HEK293 (cell line): ENCODE measurements around the gene TIAM1.

Experiments used
- BCL11A ChIP-seq: fragments of 450-650 bp; formaldehyde crosslinking; IDR thresholded peaks from 2 replicates; pipeline ENCODE4 v1.5.1; 2016; ENCODE audit warnings: low read depth, missing biosample characterization, missing genetic modification characterization
- CTCF ChIP-seq: fragments of 450-650 bp; formaldehyde crosslinking; IDR thresholded peaks from 2 replicates; pipeline ENCODE4 v1.5.1; 2016; ENCODE audit warnings: missing biosample characterization, missing genetic modification characterization
- HIC1 ChIP-seq: fragments of 450-650 bp; formaldehyde crosslinking; IDR thresholded peaks from 2 replicates; pipeline ENCODE4 v1.5.1; 2016; ENCODE audit warnings: missing biosample characterization, missing genetic modification characterization
- KLF8 ChIP-seq: fragments of 450-650 bp; formaldehyde crosslinking; IDR thresholded peaks from 2 replicates; pipeline ENCODE4 v1.5.1; 2016; ENCODE audit warnings: missing biosample characterization, missing genetic modification characterization
- PATZ1 ChIP-seq: fragments of 450-650 bp; formaldehyde crosslinking; IDR thresholded peaks from 2 replicates; pipeline ENCODE4 v1.5.1; 2016; ENCODE audit warnings: missing biosample characterization, missing genetic modification characterization
- ZNF10 ChIP-seq: fragments of 450-650 bp; formaldehyde crosslinking; IDR thresholded peaks from 2 replicates; pipeline ENCODE4 v1.5.1; 2017; ENCODE audit warnings: missing biosample characterization, missing genetic modification characterization
- ZNF16 ChIP-seq: fragments of 450-650 bp; formaldehyde crosslinking; IDR thresholded peaks from 2 replicates; pipeline ENCODE4 v1.5.1; 2016; ENCODE audit warnings: low read depth, missing biosample characterization, missing genetic modification characterization
- ZNF175 ChIP-seq: fragments of 450-650 bp; formaldehyde crosslinking; IDR thresholded peaks from 2 replicates; pipeline ENCODE4 v1.5.1; 2016; ENCODE audit warnings: missing biosample characterization, missing genetic modification characterization
- ZNF280D ChIP-seq: fragments of 450-650 bp; formaldehyde crosslinking; IDR thresholded peaks from 2 replicates; pipeline ENCODE4 v1.5.1; 2016; ENCODE audit warnings: missing biosample characterization, missing genetic modification characterization
- ZNF292 ChIP-seq: fragments of 450-650 bp; formaldehyde crosslinking; IDR thresholded peaks from 2 replicates; pipeline ENCODE4 v1.5.1; 2016; ENCODE audit warnings: low read depth, missing biosample characterization, missing genetic modification characterization, borderline replicate concordance
- ZSCAN16 ChIP-seq: fragments of 450-650 bp; formaldehyde crosslinking; IDR thresholded peaks from 2 replicates; pipeline ENCODE4 v1.5.1; 2016; ENCODE audit warnings: missing biosample characterization, missing genetic modification characterization

GRCh38 chr21:31137960-31138359, 206.1 kb downstream of the TIAM1 start:
- no peak for TF ChIP-seq CTCF (tag by site-specific recombination)
- no peak for TF ChIP-seq ZNF16 (tag by site-specific recombination)
- no peak for TF ChIP-seq PATZ1 (tag by site-specific recombination)
- no peak for TF ChIP-seq BCL11A
- TF ChIP-seq KLF8 (tag by site-specific recombination), result no peak
- no peak for TF ChIP-seq ZNF292 (tag by site-specific recombination)
- TF ChIP-seq ZNF175 (tag by site-specific recombination), result no peak
- no peak for TF ChIP-seq ZNF10 (tag by site-specific recombination)
- TF ChIP-seq ZNF280D (tag by site-specific recombination), result no peak
- TF ChIP-seq ZSCAN16 (tag by site-specific recombination), result no peak
- TF ChIP-seq HIC1 (tag by site-specific recombination), result no peak
